GM18907 (cell line): ENCODE data around the gene ARFGEF3.
"Not testable (repeated sequence)": the region's sequence is repeated elsewhere in the genome, so short reads cannot be mapped to it uniquely, and the experiment has no call there.

ENCODE experiments used
- ATAC-seq: cut with Tn5 transposase; IDR thresholded peaks from one replicate; pipeline ENCODE4 v1.9.1; 2021; ENCODE audit warnings: mild to moderate bottlenecking, moderate library complexity; ENCODE audit not compliant: unreplicated experiment

Gene ARFGEF3

GRCh38 chr6:138346302-138347195 is 184.8 kb downstream of the ARFGEF3 start:
- ATAC-seq: no peak

GRCh38 chr6:138347864-138348263 is 186.1 kb downstream of the ARFGEF3 start:
- ATAC-seq: no peak

GRCh38 chr6:138349891-138350290 is 188.2 kb downstream of the ARFGEF3 start:
- no peak for ATAC-seq

- no peak for ATAC-seq
Observed at GRCh38 chr6:138357928-138358327, 196.2 kb downstream of the ARFGEF3 start.

- ATAC-seq: not testable (repeated sequence)
Observed at GRCh38 chr6:138368684-138369083, 206.9 kb downstream of the ARFGEF3 start.

- no peak for ATAC-seq
Observed at GRCh38 chr6:138370631-138371451, 209.1 kb downstream of the ARFGEF3 start.

GRCh38 chr6:138371452-138371711 is 209.6 kb downstream of the ARFGEF3 start:
- ATAC-seq: no peak

- ATAC-seq: no peak
Observed at GRCh38 chr6:138371720-138372119, 210.0 kb downstream of the ARFGEF3 start.

GRCh38 chr6:138372711-138373463 is 211.1 kb downstream of the ARFGEF3 start:
- ATAC-seq: no peak

- ATAC-seq: no peak
Observed at GRCh38 chr6:138374230-138374629, 212.5 kb downstream of the ARFGEF3 start.

- ATAC-seq: no peak
Observed at GRCh38 chr6:138374815-138375214, 213.1 kb downstream of the ARFGEF3 start.

GRCh38 chr6:138377042-138377441 is 215.3 kb downstream of the ARFGEF3 start:
- ATAC-seq: no peak

- ATAC-seq: no peak
Observed at GRCh38 chr6:138377844-138378243, 216.1 kb downstream of the ARFGEF3 start, which contains the start of gene SMIM28. Gene SMIM28 (plus strand): TSS chr6:138377905. CDS start chr6:138378073, 168 bp downstream.

- ATAC-seq: no peak
Observed at GRCh38 chr6:138378463-138378862, 216.7 kb downstream of the ARFGEF3 start.

- ATAC-seq: no peak
Observed at GRCh38 chr6:138382498-138383265, 220.9 kb downstream of the ARFGEF3 start.

GRCh38 chr6:138383776-138384175 is 222.0 kb downstream of the ARFGEF3 start:
- no peak for ATAC-seq

- ATAC-seq: no peak
Observed at GRCh38 chr6:138386897-138387296, 225.2 kb downstream of the ARFGEF3 start.

GRCh38 chr6:138387577-138388368 is 226.0 kb downstream of the ARFGEF3 start:
- ATAC-seq: no peak

- ATAC-seq: no peak
Observed at GRCh38 chr6:138389551-138389950, 227.8 kb downstream of the ARFGEF3 start.
